ENCODE results near the gene MMP15. TPM values are rescaled to one million over a fixed set of nuclear protein-coding genes. Genes with fewer than 3 reads are reported as not detected.

Gene MMP15
- total RNA-seq, 4 donors from 2014 or later = under 0.01 to 12.5 (median 2.6) TPM

GRCh38 chr16:58047557-58048348 is 22.2 kb downstream of the MMP15 start:
- Histone ChIP-seq H3K27me3 (no peaks in the 10 kb centered on the region), H3K4me1 (no peaks in the 10 kb centered on the region), H3K36me3 (no peaks in the 10 kb centered on the region), H3K9me3 (no peaks in the 10 kb centered on the region), H3K4me3 (no peak overlapping the region), H3K27ac (peak overlapping the region; percentile 51 to 57)
- intact Hi-C loops (cut with DNase I; ENCODE audit: low total_unique reads) = no loop called here
- TF ChIP-seq POLR2A (IDR thresholded peaks at IDR 0.05) = no peak
- TF ChIP-seq, protein P1, sequence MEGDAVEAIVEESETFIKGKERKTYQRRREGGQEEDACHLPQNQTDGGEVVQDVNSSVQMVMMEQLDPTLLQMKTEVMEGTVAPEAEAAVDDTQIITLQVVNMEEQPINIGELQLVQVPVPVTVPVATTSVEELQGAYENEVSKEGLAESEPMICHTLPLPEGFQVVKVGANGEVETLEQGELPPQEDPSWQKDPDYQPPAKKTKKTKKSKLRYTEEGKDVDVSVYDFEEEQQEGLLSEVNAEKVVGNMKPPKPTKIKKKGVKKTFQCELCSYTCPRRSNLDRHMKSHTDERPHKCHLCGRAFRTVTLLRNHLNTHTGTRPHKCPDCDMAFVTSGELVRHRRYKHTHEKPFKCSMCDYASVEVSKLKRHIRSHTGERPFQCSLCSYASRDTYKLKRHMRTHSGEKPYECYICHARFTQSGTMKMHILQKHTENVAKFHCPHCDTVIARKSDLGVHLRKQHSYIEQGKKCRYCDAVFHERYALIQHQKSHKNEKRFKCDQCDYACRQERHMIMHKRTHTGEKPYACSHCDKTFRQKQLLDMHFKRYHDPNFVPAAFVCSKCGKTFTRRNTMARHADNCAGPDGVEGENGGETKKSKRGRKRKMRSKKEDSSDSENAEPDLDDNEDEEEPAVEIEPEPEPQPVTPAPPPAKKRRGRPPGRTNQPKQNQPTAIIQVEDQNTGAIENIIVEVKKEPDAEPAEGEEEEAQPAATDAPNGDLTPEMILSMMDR (IDR thresholded peaks at IDR 0.05) = no peak
- no peak for DNase-seq

GRCh38 chr16:58048494-58049231 is 23.1 kb downstream of the MMP15 start:
- no peaks in the 10 kb centered on the region for H3K4me1 ChIP-seq
- no peaks in the 10 kb centered on the region for H3K27me3 ChIP-seq
- H3K27ac ChIP-seq = peak overlapping the region in 1 of 2 donors; percentile 57
- H3K4me3 ChIP-seq = no peak overlapping the region
- H3K36me3 ChIP-seq = no peaks in the 10 kb centered on the region
- no peak for TF ChIP-seq POLR2A (IDR thresholded peaks at IDR 0.05)
- TF ChIP-seq, protein P1 (IDR thresholded peaks at IDR 0.05) = no peak
- DNase-seq = no peak
- intact Hi-C loops (cut with DNase I; ENCODE audit: low total_unique reads) = no loop called here
- H3K9me3 ChIP-seq = no peaks in the 10 kb centered on the region

DNA sequence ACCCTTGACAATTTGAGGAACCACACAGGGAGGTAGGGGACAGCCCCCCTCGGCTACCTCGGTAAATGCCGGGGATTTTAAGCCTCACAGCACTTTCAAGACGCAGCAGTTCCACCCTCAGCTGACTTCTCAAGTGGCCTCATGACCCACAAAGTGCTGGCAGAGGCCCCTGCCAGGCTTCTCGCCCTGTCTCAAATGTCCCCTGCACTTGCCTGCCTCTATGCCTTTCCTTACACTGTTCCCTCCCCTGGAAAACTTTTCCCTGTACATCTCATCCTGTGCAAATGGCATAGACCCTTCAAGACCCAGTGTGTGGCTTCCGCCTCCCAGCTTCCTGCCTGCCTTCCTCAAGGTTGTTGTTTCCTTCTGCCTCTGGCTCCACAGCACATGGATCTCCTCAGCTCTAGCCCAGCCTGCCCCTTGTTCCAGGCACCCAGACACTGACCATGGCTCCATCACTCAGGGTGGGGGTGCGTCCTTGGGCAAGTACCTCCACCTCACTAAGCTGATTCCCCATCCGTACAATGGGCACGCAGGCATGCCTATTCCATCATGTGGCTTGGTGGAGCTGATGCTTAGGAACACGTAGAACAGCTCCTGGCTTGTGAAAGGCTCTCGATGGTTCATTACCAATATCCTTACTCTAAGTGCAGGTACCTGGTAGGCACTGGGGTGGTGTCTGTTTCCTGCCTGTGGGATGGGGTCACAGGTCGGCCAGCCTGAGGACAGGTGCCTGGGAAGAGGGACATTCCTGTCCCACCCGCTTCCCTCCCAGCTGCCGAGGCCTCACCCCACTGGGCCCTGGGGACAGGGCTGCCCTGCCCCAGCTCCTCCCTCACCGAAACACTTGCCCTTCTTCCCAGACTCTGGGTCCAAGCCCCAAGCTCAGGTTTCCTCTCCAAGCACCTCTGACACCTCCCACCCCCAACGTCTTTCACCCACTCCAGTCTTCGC is 24.0 kb downstream of the MMP15 start:
- DNase-seq = no peak
- intact Hi-C loops (cut with DNase I; ENCODE audit: low total_unique reads) = no loop called here
- H3K4me3 ChIP-seq = no peak overlapping the region
- no peaks in the 10 kb centered on the region for H3K4me1 ChIP-seq
- H3K27me3 ChIP-seq = no peaks in the 10 kb centered on the region
- no peaks in the 10 kb centered on the region for H3K36me3 ChIP-seq
- no peak overlapping the region for H3K27ac ChIP-seq
- TF ChIP-seq POLR2A (IDR thresholded peaks at IDR 0.05) = no peak
- TF ChIP-seq, protein P1 (IDR thresholded peaks at IDR 0.05) = no peak
- no peaks in the 10 kb centered on the region for H3K9me3 ChIP-seq

DNA sequence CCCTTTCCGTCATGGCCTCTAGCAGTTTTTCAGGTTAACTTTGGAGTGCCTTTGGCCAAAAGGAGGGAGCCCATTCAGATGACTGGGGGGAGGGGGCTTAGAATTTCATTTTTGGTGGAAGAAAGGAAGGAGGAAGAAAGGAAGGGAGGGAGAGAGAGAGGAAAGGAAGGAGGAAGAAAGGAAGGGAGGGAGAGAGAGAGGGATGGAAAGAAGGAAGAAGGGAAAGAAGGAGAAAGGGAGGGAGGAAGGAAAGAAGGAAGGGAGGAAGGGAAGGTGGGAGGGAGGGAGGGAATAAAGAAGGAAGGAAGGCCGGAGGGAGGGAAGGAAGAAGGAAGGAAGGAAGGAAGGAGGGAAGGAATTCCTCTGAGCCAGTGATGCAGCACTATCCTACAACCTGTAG is 25.7 kb downstream of the MMP15 start:
- intact Hi-C loops (cut with DNase I; ENCODE audit: low total_unique reads) = no loop called here
- no peak for DNase-seq
- no peak overlapping the region for H3K4me3 ChIP-seq
- TF ChIP-seq, protein P1 (IDR thresholded peaks at IDR 0.05) = no peak
- no peak for TF ChIP-seq POLR2A (IDR thresholded peaks at IDR 0.05)
- no peaks in the 10 kb centered on the region for H3K4me1 ChIP-seq
- H3K27ac ChIP-seq = no peak overlapping the region
- no peaks in the 10 kb centered on the region for H3K27me3 ChIP-seq
- no peaks in the 10 kb centered on the region for H3K9me3 ChIP-seq
- H3K36me3 ChIP-seq = no peaks in the 10 kb centered on the region

Measured in uterus (tissue), 4 donors.